AG08395 (cell line): ENCODE measurements around the gene TVP23C.

Experiments
- DNase-seq: peaks from one replicate; pipeline ENCODE4 v3.0.0; 2012; ENCODE audit warnings: mixed read lengths, low spot score

The TVP23C gene

DNA sequence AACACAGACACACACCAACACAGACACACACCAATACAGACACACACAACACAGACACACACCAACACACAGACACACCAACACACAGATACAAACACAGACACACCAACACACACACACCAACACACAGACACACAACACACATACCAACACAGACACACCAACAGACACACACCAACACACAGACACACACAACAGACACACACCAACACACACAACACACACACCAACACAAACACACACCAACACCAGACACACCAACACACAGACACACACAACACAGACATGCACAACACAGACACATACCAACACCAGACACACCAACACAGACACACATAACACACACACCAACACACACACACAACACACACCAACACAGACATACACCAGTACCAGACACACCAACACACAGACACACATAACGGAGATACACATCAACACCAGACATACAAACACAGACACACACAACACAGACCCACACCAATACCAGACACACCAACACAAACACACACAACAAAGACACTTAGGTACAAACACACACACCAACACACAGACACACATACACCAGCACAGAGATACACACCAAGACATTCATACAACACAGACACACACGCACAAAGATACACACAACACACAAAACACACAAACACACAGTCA lies 98.1 kb downstream of the TVP23C start:
- DNase-seq, result no peak

DNA sequence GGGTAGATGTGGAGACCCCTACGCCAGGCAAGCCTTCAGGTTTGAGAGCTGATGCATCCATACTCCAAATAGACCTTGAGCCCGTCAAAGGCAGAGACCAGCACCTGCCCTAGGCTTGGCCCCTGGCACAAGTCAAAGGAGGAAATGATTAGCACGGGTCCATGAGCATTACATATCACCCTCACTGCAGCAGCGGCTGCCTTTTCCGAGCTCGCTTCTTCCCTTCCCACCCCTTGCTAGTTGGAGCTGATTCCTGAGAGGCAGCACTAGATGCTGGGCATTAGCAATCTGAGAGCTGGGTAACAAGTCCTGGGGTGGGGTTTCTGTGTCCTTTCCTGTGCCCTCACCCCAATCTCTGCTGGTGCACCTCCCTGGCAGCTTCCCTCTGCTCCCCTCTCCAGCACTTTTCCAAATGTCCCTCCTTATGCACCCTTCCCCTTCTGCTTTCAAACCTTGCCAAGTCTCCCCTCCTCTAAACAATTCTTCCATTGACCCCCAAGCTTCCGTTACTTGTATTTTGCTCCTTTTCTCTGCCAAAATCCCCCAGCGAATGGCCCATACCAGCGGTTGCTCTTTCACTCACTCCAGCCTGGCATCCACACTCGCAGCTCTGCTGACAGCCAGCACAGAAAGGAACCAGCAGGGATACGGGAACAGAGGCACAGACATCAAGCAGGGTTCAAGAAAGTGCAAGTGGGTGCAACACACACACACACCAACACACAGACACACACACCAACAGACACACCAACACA lies 98.9 kb downstream of the TVP23C start:
- no peak for DNase-seq

DNA sequence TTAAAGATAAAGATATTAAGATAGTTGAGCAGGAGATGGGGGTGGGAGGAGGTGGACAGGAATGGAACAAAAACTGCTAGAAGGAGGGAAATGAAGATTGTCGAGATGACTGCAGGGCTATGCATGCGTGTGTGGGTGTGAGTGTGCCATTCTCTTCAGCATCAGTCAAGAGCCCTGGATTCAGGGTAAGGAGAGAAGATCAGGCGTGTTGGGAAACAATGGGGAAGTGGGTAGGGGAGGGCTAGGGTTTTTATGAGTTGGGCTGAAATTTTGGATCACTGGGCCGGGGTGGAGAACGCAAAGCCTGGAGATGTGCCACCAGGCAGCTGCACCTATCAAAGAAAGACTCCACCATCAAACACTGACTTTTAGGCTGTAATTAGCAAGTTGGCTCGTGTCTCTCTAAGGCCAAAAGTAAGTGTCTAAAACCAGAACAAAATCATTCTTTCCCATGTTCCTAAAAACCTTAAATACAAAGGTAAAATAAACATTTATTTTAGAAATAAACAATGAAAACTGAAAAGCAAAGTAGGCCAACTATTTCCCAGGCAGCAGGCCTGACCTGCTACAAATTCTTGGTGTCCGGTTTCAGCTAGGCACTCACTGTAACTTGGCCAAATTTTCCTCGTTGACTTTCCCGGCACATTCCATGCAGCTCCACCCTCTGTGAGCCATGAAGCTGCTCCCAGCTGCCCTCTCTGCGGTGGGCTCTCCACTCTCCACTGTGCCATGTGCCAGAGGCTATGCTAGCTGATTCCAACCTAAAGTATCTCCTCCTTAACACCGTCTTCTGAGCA lies 100.1 kb downstream of the TVP23C start:
- peak; percentile 80 for DNase-seq

DNA sequence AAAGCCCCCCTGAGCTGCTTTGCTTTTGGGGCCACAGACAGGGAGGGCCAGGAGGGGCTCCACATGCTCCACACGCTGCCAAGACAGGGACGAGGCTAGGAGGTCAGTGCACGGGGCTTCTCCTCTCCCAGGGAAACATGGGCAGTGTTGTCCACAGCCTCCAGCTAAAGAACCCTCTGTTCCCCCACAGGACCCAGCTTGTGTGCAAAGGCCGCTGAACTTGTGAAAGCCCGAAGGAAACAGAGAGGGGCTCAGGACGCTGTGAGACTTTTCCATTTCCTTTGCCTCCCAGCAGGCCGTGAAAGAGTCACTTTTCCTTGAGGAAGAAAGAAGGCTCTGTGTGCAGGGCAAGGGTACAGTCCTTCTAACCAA lies 105.6 kb downstream of the TVP23C start:
- no peak for DNase-seq

DNA sequence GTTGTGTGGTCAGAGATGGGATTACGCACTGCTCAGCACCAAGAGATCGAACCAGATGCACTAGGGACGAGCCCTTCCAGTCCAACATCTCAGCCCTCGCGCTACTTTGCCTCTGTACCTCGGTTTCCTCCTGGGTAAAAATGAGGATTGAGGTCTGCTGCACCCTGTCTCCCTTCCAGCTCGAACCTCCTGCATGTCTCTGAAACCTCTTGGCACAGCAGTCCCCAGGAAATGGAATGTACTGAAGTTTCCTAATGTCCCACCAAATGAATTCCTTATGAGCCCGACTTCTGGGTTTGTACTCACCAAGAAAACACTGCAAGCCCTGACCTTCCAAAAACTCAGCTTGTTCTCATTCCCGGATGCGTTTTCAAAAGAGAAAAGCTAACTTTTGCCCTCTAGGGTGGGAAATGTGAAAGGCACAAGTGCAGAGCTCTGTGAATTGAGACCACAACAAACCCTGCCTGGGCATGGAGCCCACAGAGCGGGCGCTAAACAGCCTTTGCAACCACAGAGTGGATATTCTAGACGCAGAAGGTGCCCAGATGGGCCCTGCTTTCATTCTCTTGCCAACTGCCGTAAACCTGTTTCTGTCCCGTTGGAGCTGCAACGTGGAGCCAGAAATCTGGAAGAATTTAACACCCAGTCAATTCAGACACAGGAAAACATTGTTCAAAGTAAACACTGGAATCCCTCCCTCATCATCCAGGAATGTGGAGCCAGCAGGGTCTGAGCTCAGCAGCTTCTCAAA lies 106.1 kb downstream of the TVP23C start:
- peak; percentile 86 for DNase-seq

DNA sequence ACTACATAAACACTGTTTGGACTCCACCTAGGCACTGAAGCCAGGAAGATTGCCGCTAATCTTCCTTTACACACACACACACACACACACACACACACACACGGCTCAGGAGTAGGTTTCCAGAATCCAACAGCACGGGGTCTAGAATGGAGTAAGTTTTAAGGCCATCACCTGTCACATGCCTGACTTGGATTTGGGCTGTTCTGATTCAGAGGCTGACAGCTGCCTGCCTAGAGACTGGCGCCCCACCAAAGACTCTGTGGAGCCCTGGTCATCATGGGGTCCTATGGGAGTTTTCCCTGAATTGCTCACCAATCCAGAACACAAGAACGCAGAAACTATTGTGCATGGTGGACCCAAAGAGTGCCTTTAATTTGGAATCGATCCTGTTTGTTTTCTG lies 106.8 kb downstream of the TVP23C start:
- DNase-seq, result no peak

DNA sequence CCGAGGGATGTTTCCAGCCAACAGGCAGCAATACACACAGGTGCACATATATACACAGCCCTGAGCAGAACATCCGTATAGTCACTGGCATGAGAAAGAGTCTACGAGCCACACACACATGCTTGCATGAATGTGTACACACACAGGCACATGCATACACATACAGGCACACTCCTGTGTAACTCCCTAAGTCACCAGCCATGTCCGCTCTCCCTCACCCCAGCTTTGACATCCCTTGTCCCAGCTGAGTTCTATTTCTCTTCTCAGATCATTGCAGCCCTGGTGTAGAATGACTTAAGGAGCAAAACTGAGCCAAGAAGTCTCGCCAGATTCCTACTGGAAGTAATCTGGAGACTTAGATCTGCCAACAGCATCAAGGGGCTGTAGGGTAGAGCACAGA lies 108.9 kb downstream of the TVP23C start:
- no peak for DNase-seq

DNA sequence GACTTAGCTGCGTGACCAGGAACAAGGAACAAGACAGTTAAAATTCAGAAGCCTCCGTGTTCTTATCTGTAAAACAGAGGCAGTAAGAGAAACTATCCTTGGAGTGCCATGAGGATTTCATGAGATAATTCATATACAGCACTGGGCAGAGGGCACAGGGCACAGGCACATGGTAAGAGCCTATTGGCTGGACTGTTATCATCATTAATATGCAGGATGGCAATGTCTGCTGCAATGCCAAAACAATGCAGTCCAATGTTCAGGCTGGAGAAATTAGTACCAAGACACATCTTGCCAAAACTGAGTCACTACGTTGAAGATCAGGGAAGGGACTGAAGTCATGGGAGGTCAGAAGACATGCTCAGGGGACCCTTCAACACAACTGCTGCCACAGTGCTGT lies 109.5 kb downstream of the TVP23C start:
- no peak for DNase-seq

DNA sequence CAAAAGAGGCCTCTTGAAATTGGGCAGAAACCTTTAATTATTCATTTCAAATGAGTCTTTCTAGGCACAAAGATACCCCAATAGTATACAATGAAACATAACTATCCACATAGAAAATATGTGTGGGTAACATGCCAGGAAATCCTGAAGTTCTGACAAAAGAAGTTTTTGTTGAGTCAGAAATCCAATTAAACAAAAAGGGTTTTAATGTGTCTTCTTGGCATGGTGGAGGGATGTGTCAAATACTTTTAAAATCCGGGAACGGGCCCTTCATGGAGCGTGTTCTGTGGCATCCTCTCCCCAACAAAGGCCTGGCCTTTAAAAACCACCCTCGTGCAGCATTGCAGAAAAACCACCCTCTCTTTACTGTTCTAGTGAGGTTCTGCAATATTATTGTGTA lies 110.0 kb downstream of the TVP23C start:
- DNase-seq, result peak; percentile 30

DNA sequence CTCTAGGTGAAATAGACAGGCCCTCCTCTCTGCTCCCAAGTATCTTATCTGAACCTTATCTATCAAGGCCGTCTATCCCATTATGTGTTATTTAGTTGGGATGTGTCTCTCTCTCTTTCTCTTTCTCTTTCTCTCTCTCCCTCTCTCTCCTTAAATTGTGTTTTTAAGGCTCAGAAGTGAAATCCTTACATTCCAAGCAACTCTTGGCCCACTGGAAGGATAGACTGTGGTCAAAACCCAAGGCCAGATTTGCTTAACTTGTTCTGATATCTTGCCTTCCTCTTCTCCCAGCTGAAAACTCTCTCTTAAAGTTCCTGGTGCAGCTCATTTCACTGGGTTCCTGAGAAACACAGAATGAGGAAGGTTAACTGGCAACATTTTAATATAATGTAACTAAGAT lies 110.5 kb downstream of the TVP23C start:
- no peak for DNase-seq
